Trophoblast cell (in vitro differentiated cells and primary cell): Measurements from ENCODE around the gene CACNB2.
A peak's percentile ranks its signal among the peaks of the same experiment; 100 is the strongest.

Experiments
- DNase-seq, 2 donors: peaks; one replicate each; pipeline ENCODE4 v3.0.0-alpha.2; 2016
- H2AFZ ChIP-seq: 2 replicates; pipeline ENCODE4 v1.6.1; 2013; ENCODE audit warnings: low read length, moderate library complexity, mild to moderate bottlenecking; ENCODE audit not compliant: insufficient read depth, poor library complexity
- H2AK5ac ChIP-seq: 2 replicates; pipeline ENCODE4 v1.6.1; 2013; ENCODE audit warnings: mild to moderate bottlenecking, low read length
- H2BK120ac ChIP-seq: 2 replicates; pipeline ENCODE4 v1.6.1; 2013; ENCODE audit warnings: low read length, mild to moderate bottlenecking, moderate library complexity; ENCODE audit not compliant: insufficient read depth, poor library complexity
- H2BK12ac ChIP-seq: 2 replicates; pipeline ENCODE4 v1.6.1; 2013; ENCODE audit warnings: mild to moderate bottlenecking, low read length, moderate library complexity
- H2BK5ac ChIP-seq: 2 replicates; pipeline ENCODE4 v1.6.1; 2013; ENCODE audit warnings: low read length, low read depth, moderate library complexity, mild to moderate bottlenecking; ENCODE audit not compliant: poor library complexity
- H3K14ac ChIP-seq: 2 replicates; pipeline ENCODE4 v1.6.1; 2013; ENCODE audit warnings: mild to moderate bottlenecking, low read length
- H3K18ac ChIP-seq: 2 replicates; pipeline ENCODE4 v1.6.1; 2013; ENCODE audit warnings: mild to moderate bottlenecking, low read length
- H3K23ac ChIP-seq: 2 replicates; pipeline ENCODE4 v1.6.1; 2013; ENCODE audit warnings: low read length
- H3K27ac ChIP-seq: 2 replicates; pipeline ENCODE4 v1.5.1; 2013; ENCODE audit warnings: low read depth, mild to moderate bottlenecking, inconsistent platforms, low read length, moderate library complexity
- H3K27me3 ChIP-seq: 2 replicates; pipeline ENCODE4 v1.6.1; 2013; ENCODE audit warnings: inconsistent platforms, mild to moderate bottlenecking, low read length, moderate library complexity; ENCODE audit not compliant: insufficient read depth
- H3K36me3 ChIP-seq, 2 experiments: 1 replicate in 1 of 2; 2 replicates in 1 of 2; pipeline ENCODE4 v1.6.1; 2013; ENCODE audit warnings: low read length in 2 of 2, mild to moderate bottlenecking in 2 of 2, moderate library complexity in 1 of 2; ENCODE audit not compliant: insufficient read depth in 2 of 2, control insufficient read depth in 1 of 2
- H3K4ac ChIP-seq: 2 replicates; pipeline ENCODE4 v1.6.1; 2013; ENCODE audit warnings: low read depth, mild to moderate bottlenecking, low read length, moderate library complexity
- H3K4me1 ChIP-seq, 2 experiments: 1 replicate in 1 of 2; 2 replicates in 1 of 2; pipeline ENCODE4 v1.6.1; 2013; ENCODE audit warnings: low read length in 2 of 2, mild to moderate bottlenecking in 2 of 2, moderate library complexity in 1 of 2; ENCODE audit not compliant: insufficient read depth in 2 of 2, control insufficient read depth in 1 of 2
- H3K4me2 ChIP-seq: 2 replicates; pipeline ENCODE4 v1.6.1; 2013; ENCODE audit warnings: inconsistent platforms, mild to moderate bottlenecking, low read length, moderate library complexity
- H3K4me3 ChIP-seq: 2 replicates; pipeline ENCODE4 v1.5.1; 2013; ENCODE audit warnings: mild to moderate bottlenecking, low read depth, low read length, inconsistent platforms
- H3K79me1 ChIP-seq: one replicate; pipeline ENCODE4 v1.6.1; 2013; ENCODE audit warnings: low read length
- H3K79me2 ChIP-seq: 2 replicates; pipeline ENCODE4 v1.6.1; 2013; ENCODE audit warnings: low read length, mild to moderate bottlenecking; ENCODE audit not compliant: control insufficient read depth, insufficient read depth, poor library complexity
- H3K9ac ChIP-seq: 2 replicates; pipeline ENCODE4 v1.6.1; 2013; ENCODE audit warnings: mild to moderate bottlenecking, low read length
- H3K9me3 ChIP-seq: 2 replicates; pipeline ENCODE4 v1.6.1; 2013; ENCODE audit warnings: low read depth, mild to moderate bottlenecking, control low read depth, inconsistent platforms, low read length; ENCODE audit not compliant: insufficient read depth
- H4K12ac ChIP-seq: 2 replicates; pipeline ENCODE4 v1.6.1; 2013; ENCODE audit warnings: low read depth, mild to moderate bottlenecking, low read length, moderate library complexity
- H4K8ac ChIP-seq: 2 replicates; pipeline ENCODE4 v1.6.1; 2013; ENCODE audit warnings: low read depth, mild to moderate bottlenecking, low read length, moderate library complexity
- H4K91ac ChIP-seq: one replicate; pipeline ENCODE4 v1.6.1; 2013; ENCODE audit warnings: low read depth, mild to moderate bottlenecking, low read length, moderate library complexity
- WGBS: extraction: QIAGEN DNeasy Blood & Tissue Kit; methylation state at CpG from one replicate; pipeline ENCODE4 v1.1.7; 2013; ENCODE audit warnings: missing lambda C conversion rate; ENCODE audit not compliant: insufficient read length, insufficient coverage; ENCODE audit errors: extremely low coverage; 5-methylcytosine and 5-hydroxymethylcytosine counted together

CACNB2 gene

GRCh38 chr10:18144396-18144795 is 4.2 kb downstream of the CACNB2 start:
- no peak overlapping the region for H3K9ac ChIP-seq
- H3K4me2 ChIP-seq = no peak overlapping the region
- no peak overlapping the region for H4K8ac ChIP-seq
- no peak overlapping the region for H2BK120ac ChIP-seq
- WGBS = no CpG with 5 or more reads among the region's 1 CpG
- H3K18ac ChIP-seq = no peak overlapping the region
- no peak overlapping the region for H3K27ac ChIP-seq
- no peak overlapping the region for H3K4me3 ChIP-seq
- no peaks in the 10 kb centered on the region for H3K9me3 ChIP-seq
- no peak overlapping the region for H3K23ac ChIP-seq
- H3K4ac ChIP-seq = no peak overlapping the region
- H3K4me1 ChIP-seq = peaks cover 7% of the 10 kb centered on the region in 2 experiments
- H4K91ac ChIP-seq = no peak overlapping the region
- no peaks in the 10 kb centered on the region for H3K36me3 ChIP-seq
- DNase-seq = no peak
- peaks cover 6% of the 10 kb centered on the region for H3K27me3 ChIP-seq
- no peaks in the 10 kb centered on the region for H3K79me2 ChIP-seq
- no peak overlapping the region for H2BK5ac ChIP-seq
- no peak overlapping the region for H2AK5ac ChIP-seq
- no peak overlapping the region for H2AFZ ChIP-seq
- H4K12ac ChIP-seq = no peak overlapping the region
- H3K79me1 ChIP-seq = no peaks in the 10 kb centered on the region
- no peak overlapping the region for H3K14ac ChIP-seq
- H2BK12ac ChIP-seq = no peak overlapping the region

DNA sequence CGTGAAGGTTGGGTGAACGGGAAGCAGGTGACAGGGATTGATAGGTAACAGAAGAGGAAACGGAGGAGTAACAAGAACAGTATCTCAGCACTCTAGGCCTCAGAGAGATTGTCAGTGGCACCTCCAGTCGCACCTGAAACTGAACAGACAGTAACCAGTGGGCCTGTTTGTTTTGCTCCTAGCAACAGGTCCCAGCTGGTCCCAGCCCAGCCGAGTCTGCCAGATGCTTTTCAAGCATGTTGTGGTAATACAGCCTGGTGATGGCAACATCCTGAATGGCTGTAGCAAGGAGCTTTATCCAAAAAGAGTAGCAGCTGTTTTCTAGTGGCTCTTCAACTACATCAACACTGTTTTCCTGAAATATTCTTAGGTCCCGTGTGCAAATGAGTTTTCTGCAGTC is 4.7 kb downstream of the CACNB2 start:
- WGBS = no CpG with 5 or more reads among the region's 6 CpGs
- no peaks in the 10 kb centered on the region for H3K79me2 ChIP-seq

GRCh38 chr10:18145652-18146051 is 5.4 kb downstream of the CACNB2 start:
- Histone ChIP-seq H3K9ac (no peak overlapping the region), H2BK12ac (no peak overlapping the region), H2BK120ac (no peak overlapping the region), H4K8ac (no peak overlapping the region), H3K4me1 (peaks cover 3 to 4% of the 10 kb centered on the region in 2 experiments), H3K4me3 (no peak overlapping the region), H3K14ac (no peak overlapping the region), H3K4me2 (no peak overlapping the region), H2AK5ac (no peak overlapping the region), H3K79me2 (no peaks in the 10 kb centered on the region), H3K4ac (no peak overlapping the region), H3K9me3 (no peaks in the 10 kb centered on the region), H3K23ac (no peak overlapping the region), H4K91ac (no peak overlapping the region), H2AFZ (no peak overlapping the region), H2BK5ac (no peak overlapping the region), H3K36me3 (no peaks in the 10 kb centered on the region), H3K27me3 (peaks cover 6% of the 10 kb centered on the region), H3K18ac (no peak overlapping the region), H4K12ac (no peak overlapping the region), H3K27ac (no peak overlapping the region), H3K79me1 (no peaks in the 10 kb centered on the region)
- WGBS = no CpG with 5 or more reads among the region's 2 CpGs
- DNase-seq = peak in 1 of 2 donors; percentile 25

More for the DNA sequence above, 4.7 kb downstream of the CACNB2 start:
- H3K18ac ChIP-seq = no peak overlapping the region
- no peak overlapping the region for H3K4me2 ChIP-seq
- H2AK5ac ChIP-seq = no peak overlapping the region
- H2BK120ac ChIP-seq = no peak overlapping the region
- H3K36me3 ChIP-seq = no peaks in the 10 kb centered on the region
- H3K79me1 ChIP-seq = no peaks in the 10 kb centered on the region
- no peak overlapping the region for H4K12ac ChIP-seq
- peak in 1 of 2 donors; percentile 14 for DNase-seq
- peaks cover 4 to 5% of the 10 kb centered on the region in 2 experiments for H3K4me1 ChIP-seq
- H3K4ac ChIP-seq = no peak overlapping the region
- no peak overlapping the region for H2BK12ac ChIP-seq
- H3K4me3 ChIP-seq = no peak overlapping the region
- H3K27ac ChIP-seq = no peak overlapping the region
- no peak overlapping the region for H4K8ac ChIP-seq
- H3K9me3 ChIP-seq = no peaks in the 10 kb centered on the region
- H3K9ac ChIP-seq = no peak overlapping the region
- H2AFZ ChIP-seq = no peak overlapping the region
- no peak overlapping the region for H3K23ac ChIP-seq
- peaks cover 6% of the 10 kb centered on the region for H3K27me3 ChIP-seq
- H3K14ac ChIP-seq = no peak overlapping the region
- no peak overlapping the region for H2BK5ac ChIP-seq
- no peak overlapping the region for H4K91ac ChIP-seq

- H3K27me3 ChIP-seq = no peaks in the 10 kb centered on the region
- H3K4me2 ChIP-seq = no peak overlapping the region
- H3K14ac ChIP-seq = no peak overlapping the region
- no peak overlapping the region for H2BK5ac ChIP-seq
- H3K79me1 ChIP-seq = no peaks in the 10 kb centered on the region
- H3K9ac ChIP-seq = no peak overlapping the region
- H4K8ac ChIP-seq = no peak overlapping the region
- H3K18ac ChIP-seq = no peak overlapping the region
- H3K36me3 ChIP-seq = no peaks in the 10 kb centered on the region
- H3K4me3 ChIP-seq = no peak overlapping the region
- H3K27ac ChIP-seq = no peak overlapping the region
- no peak overlapping the region for H2AFZ ChIP-seq
- H2BK120ac ChIP-seq = no peak overlapping the region
- H4K91ac ChIP-seq = no peak overlapping the region
- no peak overlapping the region for H2BK12ac ChIP-seq
- H3K79me2 ChIP-seq = no peaks in the 10 kb centered on the region
- H4K12ac ChIP-seq = no peak overlapping the region
- no peaks in the 10 kb centered on the region for H3K9me3 ChIP-seq
- DNase-seq = no peak
- no peak overlapping the region for H3K4ac ChIP-seq
- H3K23ac ChIP-seq = no peak overlapping the region
- WGBS = no CpG with 5 or more reads among the region's 6 CpGs
- no peak overlapping the region for H2AK5ac ChIP-seq
- no peaks in the 10 kb centered on the region for H3K4me1 ChIP-seq
Observed at GRCh38 chr10:18149196-18149800, 9.1 kb downstream of the CACNB2 start.
